Stimulated activated CD4-positive, alpha-beta T cell treated with anti-CD3 and anti-CD28 coated beads, Interleukin-12 subunit alpha, Interleukin-12 subunit beta, amount 100 ng/mL, for 4 hours (primary cell): ENCODE results near the gene CCDC146.
"Not testable (repeated sequence)": the region's sequence is repeated elsewhere in the genome, so short reads cannot be mapped to it uniquely, and the experiment has no call there.

Experiments used
- DNase-seq: peaks from one replicate; pipeline ENCODE4 v3.0.0-alpha.2; 2020

Gene CCDC146

DNA sequence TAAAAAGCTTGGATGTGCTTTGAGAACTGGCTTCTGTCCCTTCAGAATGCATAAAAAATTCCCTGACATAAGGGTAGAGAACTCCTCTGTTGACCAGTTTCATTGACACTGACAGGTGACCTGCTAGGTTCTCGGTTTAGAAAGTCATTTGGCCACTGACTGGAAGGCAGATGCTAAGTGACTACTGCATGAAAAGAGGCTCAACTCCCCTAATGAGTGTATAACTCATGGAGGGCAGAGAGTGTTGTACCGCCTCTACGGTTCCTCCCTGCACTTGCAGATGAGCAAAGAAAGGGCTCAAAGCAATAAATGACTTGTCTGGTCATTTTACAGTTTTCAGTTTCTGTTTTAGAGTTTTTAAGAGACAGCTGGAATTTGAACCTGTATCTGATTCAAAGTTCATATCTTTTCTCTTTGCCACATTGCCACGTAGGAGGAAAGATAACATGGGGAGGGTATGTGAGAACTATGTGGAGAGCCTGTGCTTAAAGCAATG is 80.1 kb downstream of the CCDC146 start:
- DNase-seq = no peak

DNA sequence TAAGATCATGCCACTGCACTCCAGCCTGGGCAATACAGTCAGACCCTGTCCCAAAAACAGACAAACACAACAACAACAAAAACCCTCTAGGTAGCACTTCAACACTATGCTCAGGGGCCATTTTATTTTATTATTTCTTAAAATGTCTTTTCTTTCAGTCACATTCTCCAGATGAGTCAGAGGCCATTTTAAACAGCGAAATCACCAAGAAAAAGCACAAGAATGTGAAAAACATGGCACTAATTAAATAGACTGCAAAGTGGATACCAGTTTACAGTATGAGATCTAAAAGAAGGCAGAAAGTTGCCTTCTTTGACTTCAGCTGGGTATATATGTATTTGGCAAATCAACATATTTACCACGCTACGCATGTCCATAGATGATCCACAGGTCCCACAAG is 83.3 kb downstream of the CCDC146 start:
- DNase-seq = no peak

GRCh38 chr7:77208416-77208815 is 86.0 kb downstream of the CCDC146 start:
- no peak for DNase-seq

- no peak for DNase-seq
These were observed 87.2 kb downstream of the CCDC146 start for GRCh38 chr7:77209479-77210139.

- no peak for DNase-seq
These were observed 93.9 kb downstream of the CCDC146 start for GRCh38 chr7:77216181-77216845.

GRCh38 chr7:77217474-77218185 is 95.2 kb downstream of the CCDC146 start:
- no peak for DNase-seq

- not testable (repeated sequence) for DNase-seq
These were observed 97.4 kb downstream of the CCDC146 start for GRCh38 chr7:77219701-77220331.

- no peak for DNase-seq
These were observed 99.7 kb downstream of the CCDC146 start for GRCh38 chr7:77222065-77222464.

- DNase-seq = no peak
These were observed 100.4 kb downstream of the CCDC146 start for GRCh38 chr7:77222819-77223218.

DNA sequence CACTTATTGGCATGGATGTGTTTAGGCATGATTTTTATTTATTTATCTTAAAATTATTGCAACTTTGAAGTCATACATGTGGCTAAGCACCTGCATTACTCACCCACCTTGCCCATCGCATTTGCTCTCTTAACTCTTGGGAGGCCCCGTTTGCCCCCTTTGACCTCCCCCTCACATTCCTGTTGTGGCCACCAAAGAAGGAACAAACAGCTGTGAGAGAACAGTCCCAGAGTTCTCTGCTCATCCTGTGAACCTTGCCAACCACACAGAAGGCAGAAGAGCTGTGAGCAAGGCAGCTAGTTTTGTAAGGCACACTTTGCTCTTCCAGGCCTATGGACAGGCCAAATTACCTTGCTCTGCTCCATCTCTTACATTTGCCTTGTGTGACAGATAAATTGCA is 100.8 kb downstream of the CCDC146 start:
- no peak for DNase-seq

- DNase-seq = no peak
These were observed 104.0 kb downstream of the CCDC146 start for GRCh38 chr7:77226357-77226839.

DNA sequence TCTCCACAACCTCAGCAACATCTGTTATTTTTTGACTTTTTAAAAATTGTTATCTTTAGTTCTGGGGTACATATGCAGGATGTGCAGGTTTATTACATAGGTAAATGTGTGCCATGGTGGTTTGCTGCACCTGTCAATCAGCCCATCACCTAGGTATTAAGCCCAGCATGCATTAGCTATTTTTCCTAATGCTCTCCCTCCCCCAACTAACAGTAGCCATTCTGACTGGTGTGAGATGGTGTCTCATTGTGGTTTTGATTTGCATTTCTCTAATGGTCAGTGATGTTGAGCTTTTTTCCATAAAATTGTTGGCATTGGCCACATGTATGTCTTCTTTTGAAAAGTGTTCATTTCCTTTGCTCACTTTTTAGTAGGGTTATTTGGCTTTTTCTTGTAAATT is 106.4 kb downstream of the CCDC146 start:
- DNase-seq = not testable (repeated sequence)

DNA sequence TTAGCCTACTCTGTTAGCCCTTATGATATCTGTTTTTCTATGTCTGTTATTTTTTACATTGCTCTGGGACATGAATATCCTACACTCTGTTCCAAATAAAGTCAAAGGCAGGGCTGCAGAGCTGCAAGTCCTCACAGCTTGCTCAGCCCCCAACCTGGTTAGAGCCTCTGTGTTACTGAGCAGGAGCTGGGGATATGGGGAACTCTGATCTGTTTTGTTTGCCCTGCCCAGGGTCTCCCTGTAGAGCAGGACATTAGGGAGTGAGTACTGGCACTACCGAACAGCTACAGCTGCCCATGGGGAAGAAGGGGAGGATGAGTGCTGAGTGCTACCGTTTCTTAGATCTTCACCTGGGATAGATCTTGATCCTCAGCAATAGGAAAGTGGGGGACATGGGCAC is 110.1 kb downstream of the CCDC146 start:
- DNase-seq = no peak

- no peak for DNase-seq
These were observed 112.9 kb downstream of the CCDC146 start for GRCh38 chr7:77235276-77235675.

DNA sequence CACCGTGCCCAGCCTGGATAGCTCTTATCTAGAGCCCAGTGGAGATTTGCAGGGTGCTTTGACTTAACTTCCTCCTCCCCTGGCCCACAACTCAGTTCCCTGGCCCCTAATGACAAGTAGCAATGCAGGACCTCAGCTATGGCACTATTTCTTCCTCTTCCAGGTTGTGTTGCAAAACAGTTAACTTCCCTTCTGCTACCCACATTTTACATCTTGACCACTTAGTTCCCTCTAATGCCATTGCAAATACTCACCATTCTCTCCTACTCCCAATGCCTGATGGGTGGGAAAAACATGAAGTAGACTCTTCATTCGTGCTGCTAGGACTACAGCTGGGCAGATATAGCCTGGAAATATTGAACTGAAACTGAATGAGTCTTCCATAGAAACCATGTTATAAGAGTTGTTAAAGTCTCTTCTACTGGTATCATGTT is 116.3 kb downstream of the CCDC146 start:
- DNase-seq = no peak

- no peak for DNase-seq
These were observed 117.1 kb downstream of the CCDC146 start for GRCh38 chr7:77239471-77239870.

- no peak for DNase-seq
These were observed 119.7 kb downstream of the CCDC146 start for GRCh38 chr7:77242068-77242467.

DNA sequence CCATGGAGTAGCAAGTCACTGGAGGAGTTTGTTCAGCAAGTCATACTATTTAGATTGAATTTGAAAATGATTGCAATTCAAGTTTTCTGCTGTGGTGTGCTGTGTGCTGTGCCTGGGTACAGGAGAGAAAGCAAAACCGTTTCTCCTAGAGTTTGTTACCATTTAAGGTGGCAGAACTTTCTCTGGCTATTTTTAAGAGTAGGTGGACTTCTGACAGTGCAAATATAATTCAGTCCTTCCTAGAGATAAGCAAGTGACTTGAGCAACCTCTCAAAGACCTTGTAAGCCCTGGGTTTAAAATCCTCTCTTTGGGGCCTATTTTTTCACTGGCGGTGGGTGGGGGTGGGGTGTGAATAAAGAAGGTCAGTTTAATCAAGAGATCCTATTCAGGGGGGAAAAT is 120.1 kb downstream of the CCDC146 start:
- DNase-seq = no peak

DNA sequence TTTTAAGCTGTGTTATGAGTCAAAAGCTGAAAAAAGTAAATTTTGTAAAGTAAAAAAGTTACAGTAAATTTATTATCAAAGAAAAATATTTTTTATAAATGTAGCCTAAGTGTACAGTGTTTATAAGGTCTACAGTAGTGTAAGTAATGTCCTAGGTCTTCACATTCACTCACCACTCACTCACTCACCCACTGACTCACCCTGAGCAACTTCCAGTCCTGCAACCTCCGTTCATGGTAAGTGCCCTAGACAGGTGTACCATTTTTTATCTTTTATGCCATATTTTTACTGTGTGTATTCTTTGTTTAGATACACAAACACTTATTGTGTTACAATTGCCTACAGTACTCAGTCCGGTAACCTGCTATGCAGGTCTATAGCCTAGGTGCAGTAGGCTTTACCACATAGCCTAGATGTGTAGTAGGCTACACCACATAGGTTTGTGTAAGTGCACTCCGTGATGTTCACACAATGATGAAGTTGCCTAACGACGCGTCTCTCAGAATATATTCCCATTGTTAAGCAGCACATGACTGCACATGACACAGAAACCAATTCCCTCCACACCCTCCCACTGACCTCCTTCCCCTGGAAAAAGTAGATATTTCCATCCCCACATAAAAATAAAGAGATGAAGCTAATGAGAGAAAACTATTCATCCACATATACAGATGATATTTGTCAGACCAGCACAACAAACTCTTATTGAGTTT is 122.0 kb downstream of the CCDC146 start:
- DNase-seq = no peak

DNA sequence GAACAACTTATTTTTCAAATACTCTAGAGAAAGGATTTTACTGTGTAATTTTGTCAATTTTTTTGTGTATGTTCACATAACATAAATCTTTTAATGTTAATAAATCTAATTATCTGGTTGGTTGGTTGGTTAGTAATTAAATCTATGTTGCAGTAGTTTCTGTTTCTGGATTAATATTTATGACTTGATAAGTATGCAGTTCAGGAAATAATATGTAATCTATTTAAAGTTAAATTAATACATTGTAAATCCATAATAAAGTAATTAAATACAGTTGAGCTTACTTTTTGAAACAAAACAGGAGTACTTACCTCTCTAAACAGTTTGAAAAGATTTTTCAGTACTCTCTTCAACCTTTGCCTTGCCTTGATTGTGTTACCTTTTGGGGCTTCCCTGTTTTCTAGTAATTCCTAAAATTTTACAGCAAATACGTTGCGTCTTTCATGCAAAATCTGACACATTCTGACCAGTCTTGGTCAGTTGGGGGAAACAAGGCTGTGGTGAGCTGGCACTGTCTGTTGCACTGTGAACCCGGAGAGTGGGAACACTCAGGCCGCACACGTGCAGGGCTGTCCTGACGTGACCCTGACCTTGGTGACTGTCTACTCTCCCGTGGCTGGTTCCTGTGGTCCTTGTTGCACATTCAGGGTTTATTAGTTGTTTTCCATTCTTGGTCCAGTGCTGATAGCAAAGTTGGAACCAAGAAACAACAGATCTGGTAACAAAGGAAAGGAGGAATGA is 122.8 kb downstream of the CCDC146 start:
- no peak for DNase-seq

DNA sequence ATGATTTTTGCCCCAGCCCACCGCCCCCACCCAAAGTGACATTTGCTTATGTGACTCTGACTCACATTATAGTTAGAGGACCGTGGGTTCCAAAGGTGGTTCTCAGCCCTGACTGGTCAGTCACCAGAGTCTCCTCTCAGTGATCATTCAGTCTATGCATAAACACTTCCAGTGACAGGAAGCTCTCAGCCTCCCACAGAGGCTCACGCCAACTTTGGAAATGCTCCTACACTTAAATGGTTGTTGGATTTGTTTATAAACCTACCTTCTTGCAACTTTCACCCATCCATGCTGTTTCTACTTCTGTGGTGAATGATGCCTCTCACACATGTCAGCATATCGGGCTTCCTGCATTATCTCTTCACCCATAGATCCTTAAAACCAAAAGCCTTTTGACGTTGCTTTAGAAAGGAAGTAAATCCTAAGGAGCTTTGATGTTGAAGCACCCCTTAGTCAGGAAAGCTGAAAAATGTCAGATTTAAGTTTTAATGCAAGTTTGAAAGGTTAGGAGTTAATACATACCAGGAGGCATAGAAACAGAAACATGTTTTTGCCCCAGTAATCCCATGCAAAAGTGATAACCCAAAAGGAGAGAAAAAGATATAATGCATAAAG is 123.7 kb downstream of the CCDC146 start:
- no peak for DNase-seq
